Suprapubic skin (tissue), 4 donors: ENCODE results near the gene IMMP2L. TPM values are rescaled to one million over a fixed set of nuclear protein-coding genes. Genes with fewer than 3 reads are reported as not detected.

ENCODE experiments used
- DNase-seq, 2 donors: peaks; one replicate each; pipeline ENCODE4 v3.0.0-alpha.2; 2019; ENCODE audit warnings: low spot score in 2 of 2
- H3K27ac ChIP-seq: fragments of 200-600 bp; sonication (generic); one replicate; pipeline ENCODE4 v1.5.1; 2019
- H3K27me3 ChIP-seq: fragments of 200-600 bp; sonication (generic); one replicate; pipeline ENCODE4 v1.5.1; 2019
- H3K36me3 ChIP-seq: fragments of 200-600 bp; sonication (generic); one replicate; pipeline ENCODE4 v1.5.1; 2019
- H3K4me1 ChIP-seq: fragments of 200-600 bp; sonication (generic); one replicate; pipeline ENCODE4 v1.5.1; 2019
- H3K4me3 ChIP-seq: fragments of 200-600 bp; sonication (generic); one replicate; pipeline ENCODE4 v1.5.1; 2019; ENCODE audit warnings: mild to moderate bottlenecking
- H3K9me3 ChIP-seq: fragments of 200-600 bp; sonication (generic); one replicate; pipeline ENCODE4 v1.5.1; 2019
- EP300 ChIP-seq: sonication (generic); formaldehyde crosslinking; IDR thresholded peaks from one replicate; pipeline ENCODE4 v1.6.1; 2017; ENCODE audit warnings: antibody characterized with exemption
- POLR2A ChIP-seq, 2 donors: fragments of 450-650 bp; IDR thresholded peaks; one replicate each; pipeline ENCODE4 v1.6.1; 2017; ENCODE audit warnings: antibody characterized with exemption in 2 of 2, mild to moderate bottlenecking in 2 of 2, moderate library complexity in 2 of 2
- POLR2AphosphoS5 ChIP-seq, 3 donors: sonication (generic); formaldehyde crosslinking; IDR thresholded peaks; one replicate each; pipeline ENCODE4 v1.6.1; 2017; ENCODE audit warnings: antibody characterized with exemption in 3 of 3
- WGBS: methylation state at CpG from one replicate; pipeline ENCODE4 v1.1.5; 2018; 5-methylcytosine and 5-hydroxymethylcytosine counted together
- total RNA-seq, 4 donors: library from RNA; depleted of rRNA; stranded (reverse); fragments of >200 nt; gene quantifications; one replicate each; pipeline ENCODE4 v1.1.0, GENCODE V29; 2016
- TF ChIP-seq, protein P1 (sequence below), 2 donors: fragments of 200-600 bp in 1 of 2; fragments of 450-650 bp in 1 of 2; sonication (generic) in 1 of 2; IDR thresholded peaks; one replicate each; pipeline ENCODE4 v1.5.1; 2016 to 2019; ENCODE audit warnings: antibody characterized with exemption in 2 of 2, mild to moderate bottlenecking in 1 of 2, moderate library complexity in 1 of 2

IMMP2L gene
- total RNA-seq, 4 donors from 2014 or later = 10.6 to 20.6 (median 14.6) TPM

DNA sequence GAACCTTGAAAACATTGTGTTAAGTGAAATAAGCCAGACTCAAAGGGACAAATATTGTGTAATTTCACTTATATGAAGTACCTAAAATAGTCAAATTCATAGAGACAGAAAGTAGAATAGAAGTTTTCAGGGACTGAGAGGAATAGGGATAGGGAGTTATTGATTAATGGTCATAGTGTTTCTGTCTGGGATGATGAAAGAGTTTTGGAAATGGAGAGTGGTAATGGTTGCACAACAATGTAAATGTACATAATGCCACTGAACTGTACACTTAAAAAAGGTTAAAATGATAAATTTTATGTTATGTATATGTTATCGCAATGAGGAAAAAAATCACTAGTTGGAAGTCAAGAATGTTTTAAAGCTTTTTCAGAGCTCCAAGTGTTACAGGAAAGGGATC lies 33.5 kb upstream of the IMMP2L start:
- WGBS = 93% methylated on average over 1 of the region's 1 CpG
- Histone ChIP-seq H3K27ac (no peak overlapping the region), H3K27me3 (no peaks in the 10 kb centered on the region), H3K4me1 (no peaks in the 10 kb centered on the region), H3K4me3 (no peak overlapping the region), H3K36me3 (no peaks in the 10 kb centered on the region), H3K9me3 (no peaks in the 10 kb centered on the region)
- TF ChIP-seq, protein P1, sequence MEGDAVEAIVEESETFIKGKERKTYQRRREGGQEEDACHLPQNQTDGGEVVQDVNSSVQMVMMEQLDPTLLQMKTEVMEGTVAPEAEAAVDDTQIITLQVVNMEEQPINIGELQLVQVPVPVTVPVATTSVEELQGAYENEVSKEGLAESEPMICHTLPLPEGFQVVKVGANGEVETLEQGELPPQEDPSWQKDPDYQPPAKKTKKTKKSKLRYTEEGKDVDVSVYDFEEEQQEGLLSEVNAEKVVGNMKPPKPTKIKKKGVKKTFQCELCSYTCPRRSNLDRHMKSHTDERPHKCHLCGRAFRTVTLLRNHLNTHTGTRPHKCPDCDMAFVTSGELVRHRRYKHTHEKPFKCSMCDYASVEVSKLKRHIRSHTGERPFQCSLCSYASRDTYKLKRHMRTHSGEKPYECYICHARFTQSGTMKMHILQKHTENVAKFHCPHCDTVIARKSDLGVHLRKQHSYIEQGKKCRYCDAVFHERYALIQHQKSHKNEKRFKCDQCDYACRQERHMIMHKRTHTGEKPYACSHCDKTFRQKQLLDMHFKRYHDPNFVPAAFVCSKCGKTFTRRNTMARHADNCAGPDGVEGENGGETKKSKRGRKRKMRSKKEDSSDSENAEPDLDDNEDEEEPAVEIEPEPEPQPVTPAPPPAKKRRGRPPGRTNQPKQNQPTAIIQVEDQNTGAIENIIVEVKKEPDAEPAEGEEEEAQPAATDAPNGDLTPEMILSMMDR (IDR thresholded peaks at IDR 0.05) = no peak
- no peak for DNase-seq

DNA sequence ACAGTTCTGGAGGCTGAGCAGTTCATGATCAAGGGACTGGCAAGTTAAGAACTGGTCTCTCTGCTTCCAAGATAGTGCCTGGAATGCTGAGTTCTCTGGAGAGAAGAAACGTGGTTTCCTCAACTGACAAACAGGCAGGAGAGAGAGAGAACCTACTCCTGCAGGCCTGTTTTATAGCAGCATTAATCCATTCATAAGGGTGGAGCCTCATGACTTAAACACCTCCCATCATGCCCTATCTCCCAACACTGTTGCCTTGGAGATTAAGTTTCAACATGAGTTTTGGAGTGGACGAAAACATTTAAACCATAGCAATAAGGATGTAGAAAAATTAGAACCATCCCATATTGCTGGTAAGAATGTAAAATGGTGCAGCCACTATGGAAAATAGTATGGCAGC lies 32.3 kb upstream of the IMMP2L start:
- Histone ChIP-seq H3K27ac (no peak overlapping the region), H3K4me1 (no peaks in the 10 kb centered on the region), H3K27me3 (no peaks in the 10 kb centered on the region), H3K4me3 (no peak overlapping the region), H3K9me3 (no peaks in the 10 kb centered on the region), H3K36me3 (no peaks in the 10 kb centered on the region)
- DNase-seq = no peak
- 45% methylated on average over 2 of the region's 2 CpGs for WGBS
- TF ChIP-seq, protein P1 (IDR thresholded peaks at IDR 0.05) = no peak
- TF ChIP-seq POLR2A (IDR thresholded peaks at IDR 0.05) (no peak), EP300 (no peak), POLR2AphosphoS5 (IDR thresholded peaks at IDR 0.05) (no peak)

GRCh38 chr7:111593343-111593742 lies 31.1 kb upstream of the IMMP2L start:
- no peaks in the 10 kb centered on the region for H3K36me3 ChIP-seq
- no peak overlapping the region for H3K4me3 ChIP-seq
- no peaks in the 10 kb centered on the region for H3K4me1 ChIP-seq
- TF ChIP-seq EP300 (no peak), POLR2AphosphoS5 (IDR thresholded peaks at IDR 0.05) (no peak), POLR2A (IDR thresholded peaks at IDR 0.05) (no peak)
- TF ChIP-seq, protein P1 (IDR thresholded peaks at IDR 0.05) = no peak
- no peaks in the 10 kb centered on the region for H3K9me3 ChIP-seq
- DNase-seq = no peak
- WGBS = 29% methylated on average over 2 of the region's 2 CpGs
- no peak overlapping the region for H3K27ac ChIP-seq
- H3K27me3 ChIP-seq = no peaks in the 10 kb centered on the region

DNA sequence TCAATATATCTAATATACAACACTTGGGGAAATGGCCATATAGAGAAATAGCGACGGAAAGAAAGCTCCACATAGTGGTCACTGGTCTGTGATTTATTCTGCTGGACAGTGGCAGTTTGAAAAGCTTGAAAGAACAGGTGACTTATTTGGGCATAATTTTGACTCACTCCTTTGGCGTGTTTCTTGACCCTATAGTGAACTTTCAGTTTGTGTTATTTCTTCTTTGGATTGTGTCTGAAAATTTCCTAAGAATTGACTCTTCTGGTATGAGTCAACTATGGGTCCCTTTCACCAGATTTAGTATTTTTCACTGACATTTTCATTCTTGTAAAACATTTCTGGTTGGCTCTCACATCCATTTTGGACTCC lies 25.8 kb upstream of the IMMP2L start:
- no peaks in the 10 kb centered on the region for H3K36me3 ChIP-seq
- DNase-seq = no peak
- no peaks in the 10 kb centered on the region for H3K4me1 ChIP-seq
- H3K9me3 ChIP-seq = no peaks in the 10 kb centered on the region
- H3K4me3 ChIP-seq = no peak overlapping the region
- 88% methylated on average over 3 of the region's 3 CpGs for WGBS
- TF ChIP-seq EP300 (no peak), POLR2AphosphoS5 (IDR thresholded peaks at IDR 0.05) (no peak), POLR2A (IDR thresholded peaks at IDR 0.05) (no peak)
- TF ChIP-seq, protein P1 (IDR thresholded peaks at IDR 0.05) = no peak
- H3K27ac ChIP-seq = no peak overlapping the region
- no peaks in the 10 kb centered on the region for H3K27me3 ChIP-seq

GRCh38 chr7:111587410-111588064 lies 25.2 kb upstream of the IMMP2L start:
- 89% methylated on average over 10 of the region's 10 CpGs for WGBS
- H3K36me3 ChIP-seq = no peaks in the 10 kb centered on the region
- no peaks in the 10 kb centered on the region for H3K9me3 ChIP-seq
- no peak for DNase-seq
- H3K27ac ChIP-seq = no peak overlapping the region
- H3K4me1 ChIP-seq = no peaks in the 10 kb centered on the region
- TF ChIP-seq, protein P1 (IDR thresholded peaks at IDR 0.05) = no peak
- TF ChIP-seq POLR2A (IDR thresholded peaks at IDR 0.05) = no peak
- TF ChIP-seq POLR2AphosphoS5 (IDR thresholded peaks at IDR 0.05) = no peak
- no peaks in the 10 kb centered on the region for H3K27me3 ChIP-seq
- H3K4me3 ChIP-seq = no peak overlapping the region
